GM18909 (cell line): ENCODE data around the gene CTDSP1.

ENCODE experiments used
- ATAC-seq: cut with Tn5 transposase; IDR thresholded peaks from one replicate; pipeline ENCODE4 v1.9.1; 2021; ENCODE audit warnings: mild to moderate bottlenecking; ENCODE audit not compliant: unreplicated experiment, poor library complexity

CTDSP1 gene, protein sequence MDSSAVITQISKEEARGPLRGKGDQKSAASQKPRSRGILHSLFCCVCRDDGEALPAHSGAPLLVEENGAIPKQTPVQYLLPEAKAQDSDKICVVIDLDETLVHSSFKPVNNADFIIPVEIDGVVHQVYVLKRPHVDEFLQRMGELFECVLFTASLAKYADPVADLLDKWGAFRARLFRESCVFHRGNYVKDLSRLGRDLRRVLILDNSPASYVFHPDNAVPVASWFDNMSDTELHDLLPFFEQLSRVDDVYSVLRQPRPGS

DNA sequence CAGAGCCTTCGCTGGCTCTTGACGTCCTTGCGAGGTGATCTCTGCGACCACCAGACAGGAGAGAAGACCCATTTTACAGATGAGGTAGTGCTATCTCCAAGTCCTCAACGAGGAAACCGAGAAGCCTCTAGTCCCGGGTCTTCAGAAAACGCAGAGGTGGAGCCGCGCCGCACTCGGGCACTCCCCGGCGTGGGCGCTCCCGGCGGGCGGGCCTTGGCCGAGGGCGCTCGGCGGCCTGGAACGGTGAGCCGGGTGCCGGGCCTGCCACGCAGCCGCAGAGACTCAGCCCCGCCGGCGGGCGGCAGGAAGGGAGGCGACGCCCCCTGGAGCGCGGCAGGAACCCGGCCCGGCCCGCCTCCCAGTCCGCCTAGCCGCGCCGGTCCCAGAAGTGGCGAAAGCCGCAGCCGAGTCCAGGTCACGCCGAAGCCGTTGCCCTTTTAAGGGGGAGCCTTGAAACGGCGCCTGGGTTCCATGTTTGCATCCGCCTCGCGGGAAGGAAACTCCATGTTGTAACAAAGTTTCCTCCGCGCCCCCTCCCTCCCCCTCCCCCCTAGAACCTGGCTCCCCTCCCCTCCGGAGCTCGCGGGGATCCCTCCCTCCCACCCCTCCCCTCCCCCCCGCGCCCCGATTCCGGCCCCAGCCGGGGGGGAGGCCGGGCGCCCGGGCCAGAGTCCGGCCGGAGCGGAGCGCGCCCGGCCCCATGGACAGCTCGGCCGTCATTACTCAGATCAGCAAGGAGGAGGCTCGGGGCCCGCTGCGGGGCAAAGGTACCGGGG is at the start of gene CTDSP1:
Gene CTDSP1 (plus strand): TSS at position 478 of the 776 bp plus-strand sequence. CDS start 223 bp downstream, at position 701.
- peak; percentile 40 for ATAC-seq

GRCh38 chr2:218354045-218354444 is 45.6 kb upstream of the CTDSP1 start:
- ATAC-seq: no peak

- ATAC-seq: no peak
These were observed 44.7 kb upstream of the CTDSP1 start for GRCh38 chr2:218354850-218355443.

DNA sequence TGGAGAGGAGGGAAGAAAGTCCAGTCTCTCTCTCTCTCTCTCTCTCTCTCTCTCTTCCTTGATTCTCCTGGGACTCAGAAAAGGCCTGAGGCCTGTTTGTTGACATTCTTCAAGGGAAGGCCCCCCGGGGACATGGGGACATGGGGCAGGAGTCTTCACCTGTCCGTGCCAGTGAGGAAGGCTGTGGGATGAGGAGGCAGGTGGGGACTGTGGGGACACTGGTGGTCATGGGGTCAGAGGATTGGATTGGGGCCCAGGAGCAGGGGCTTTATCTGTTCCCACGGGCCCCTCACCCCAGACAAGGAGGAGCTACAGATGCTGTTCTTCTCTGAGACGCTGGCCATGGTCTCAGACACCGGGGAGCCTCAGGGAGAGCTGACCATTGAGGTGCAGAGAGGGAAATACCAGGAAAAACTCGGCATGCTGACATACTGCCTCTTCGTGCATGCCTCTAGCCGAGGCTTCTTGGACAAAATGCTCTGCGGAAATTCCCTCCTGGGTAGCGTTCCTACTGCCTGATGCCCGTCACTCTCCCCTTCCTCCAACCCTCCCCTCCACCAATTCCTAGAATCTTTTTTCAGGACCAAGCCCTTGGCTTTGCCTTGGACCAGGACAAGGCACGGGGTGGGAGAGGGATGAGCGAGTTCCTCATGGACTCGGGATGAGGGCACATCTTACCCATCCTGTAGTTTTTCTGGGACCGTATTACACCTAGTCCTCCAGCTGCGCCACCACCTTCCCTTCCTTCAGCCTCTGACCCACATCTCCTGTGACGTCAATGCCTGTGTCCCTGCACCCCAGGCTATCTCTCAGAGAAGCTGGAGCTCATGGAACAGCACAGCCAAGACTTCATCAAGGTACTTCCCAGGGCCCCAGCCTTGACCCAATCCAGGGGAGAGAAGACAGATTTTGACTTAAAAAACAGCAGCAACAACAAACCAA is 42.2 kb upstream of the CTDSP1 start:
- ATAC-seq: no peak

GRCh38 chr2:218360453-218360852 is 39.2 kb upstream of the CTDSP1 start:
- no peak for ATAC-seq

DNA sequence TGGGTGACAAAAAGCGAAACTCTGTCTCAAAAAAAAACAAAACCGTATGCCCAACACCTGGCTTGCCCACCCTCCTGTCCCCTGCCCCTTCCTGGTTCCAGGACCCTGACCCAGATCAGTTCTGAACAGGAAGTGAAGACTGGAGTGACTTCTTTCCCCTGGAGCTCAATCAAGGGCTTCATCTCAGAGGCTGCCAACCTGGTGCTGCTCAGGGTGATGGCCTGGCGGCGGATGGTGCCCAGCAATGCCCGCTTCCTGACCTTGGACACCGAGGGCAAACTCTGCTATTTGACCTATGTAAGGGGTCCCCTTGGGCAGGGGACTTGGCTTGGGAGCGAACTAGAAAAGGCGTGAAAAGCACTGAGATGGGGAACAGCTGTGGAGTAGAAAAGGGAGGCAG is 37.1 kb upstream of the CTDSP1 start:
- ATAC-seq: no peak

DNA sequence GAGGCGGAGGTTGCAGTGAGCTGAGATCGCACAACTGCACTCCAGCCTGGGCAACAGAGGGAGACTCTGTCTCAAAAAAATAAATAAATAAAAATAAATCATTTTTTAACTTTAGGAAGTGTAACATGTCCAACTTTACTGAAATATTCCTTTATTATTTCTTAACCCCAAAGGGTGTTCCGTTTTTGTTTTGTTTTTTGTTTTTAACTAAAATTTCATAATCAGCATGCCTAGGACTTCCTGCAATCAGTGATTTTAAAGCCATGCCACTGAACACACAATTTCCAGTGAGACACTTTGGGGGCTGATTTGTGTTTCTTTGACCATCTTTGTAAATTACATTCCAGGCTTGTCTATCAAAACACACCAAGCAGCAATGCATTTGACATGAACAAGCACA is 35.9 kb upstream of the CTDSP1 start:
- no peak for ATAC-seq

- ATAC-seq: no peak
These were observed 35.5 kb upstream of the CTDSP1 start for GRCh38 chr2:218364196-218364595.

GRCh38 chr2:218366621-218367414 is 32.9 kb upstream of the CTDSP1 start:
- no peak for ATAC-seq

DNA sequence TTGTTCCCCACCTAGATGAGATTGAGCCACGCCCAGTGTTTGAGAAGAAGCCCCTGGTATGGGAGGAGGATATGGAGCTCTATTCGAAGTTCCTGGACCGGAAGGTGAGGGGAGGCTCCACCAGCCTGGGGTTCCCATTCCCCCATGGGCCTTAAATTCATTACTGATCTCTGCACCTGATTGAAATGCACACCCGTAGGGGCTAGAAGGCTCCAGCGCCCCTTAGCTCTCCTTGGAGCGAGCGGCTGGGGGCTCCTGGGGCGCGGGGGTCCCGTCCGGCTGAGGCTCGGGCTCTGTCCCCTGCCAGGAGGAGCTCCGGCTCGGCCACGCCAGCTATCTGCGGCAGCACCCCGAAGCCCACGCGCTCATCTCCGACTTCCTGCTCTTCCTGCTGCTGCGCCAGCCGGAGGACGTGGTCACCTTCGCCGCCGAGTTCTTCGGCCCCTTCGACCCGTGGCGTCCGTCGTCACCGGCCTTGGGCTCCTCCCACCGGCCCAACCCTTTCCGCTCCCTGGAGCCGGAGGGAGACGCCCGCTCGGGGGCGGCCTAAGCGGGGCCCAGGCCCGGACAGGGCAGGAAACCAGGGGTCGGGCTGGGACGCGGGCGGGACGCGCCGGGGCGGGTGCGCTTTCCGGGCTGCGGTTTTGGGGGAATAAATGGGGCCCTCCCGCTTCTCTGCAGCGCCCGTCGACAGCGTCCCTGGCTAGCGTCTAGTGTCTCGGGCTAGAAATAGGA is 32.1 kb upstream of the CTDSP1 start:
- ATAC-seq: peak; percentile 90

DNA sequence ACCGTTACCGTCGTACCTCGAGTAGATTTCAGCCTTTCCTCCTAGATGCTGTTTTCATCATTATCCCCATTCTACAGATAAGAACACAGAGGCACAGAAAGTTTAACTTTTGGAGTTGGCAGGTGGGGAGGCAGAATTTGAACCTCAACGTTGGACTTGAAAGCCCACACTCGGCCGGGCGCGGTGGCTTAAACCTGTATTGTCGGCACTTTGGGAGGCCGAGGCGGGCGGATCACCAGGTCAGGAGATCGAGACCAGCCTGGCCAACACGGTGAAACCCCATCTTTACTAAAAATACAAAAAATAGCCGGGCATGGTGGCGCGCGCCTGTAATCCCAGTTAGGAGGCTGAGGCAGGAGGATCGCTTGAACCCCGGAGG is 31.5 kb upstream of the CTDSP1 start:
- ATAC-seq: no peak

DNA sequence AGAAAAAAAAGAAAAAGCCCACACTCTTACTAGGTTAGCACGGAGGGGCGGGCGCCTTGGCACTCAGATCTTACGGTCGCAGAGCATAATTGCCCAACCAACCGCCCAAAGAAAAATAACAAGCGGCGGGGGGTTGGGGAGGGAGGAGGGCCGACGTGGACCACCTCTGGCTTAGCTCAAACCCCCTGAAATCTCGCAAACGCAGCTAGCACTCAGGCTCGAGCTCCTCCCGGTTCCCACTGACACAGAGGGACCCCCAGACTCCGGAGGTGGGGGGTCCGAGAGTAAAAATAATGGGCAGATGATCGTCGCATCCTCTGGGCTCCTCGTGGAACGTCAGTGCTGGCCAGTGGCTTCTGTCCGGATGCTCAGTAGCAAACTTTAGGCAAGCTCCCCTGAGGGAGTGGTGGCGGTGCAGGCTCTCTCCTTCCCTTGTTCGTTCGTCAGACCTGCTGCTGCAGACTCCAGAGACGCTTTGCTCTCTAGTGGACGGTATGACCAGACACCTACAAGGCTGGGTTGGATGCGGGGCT is 31.0 kb upstream of the CTDSP1 start:
- ATAC-seq: no peak

GRCh38 chr2:218369330-218369729 is 30.3 kb upstream of the CTDSP1 start:
- ATAC-seq: no peak

- ATAC-seq: no peak
These were observed 29.1 kb upstream of the CTDSP1 start for GRCh38 chr2:218370410-218371063.

GRCh38 chr2:218371983-218372350 is 27.7 kb upstream of the CTDSP1 start:
- ATAC-seq: no peak

DNA sequence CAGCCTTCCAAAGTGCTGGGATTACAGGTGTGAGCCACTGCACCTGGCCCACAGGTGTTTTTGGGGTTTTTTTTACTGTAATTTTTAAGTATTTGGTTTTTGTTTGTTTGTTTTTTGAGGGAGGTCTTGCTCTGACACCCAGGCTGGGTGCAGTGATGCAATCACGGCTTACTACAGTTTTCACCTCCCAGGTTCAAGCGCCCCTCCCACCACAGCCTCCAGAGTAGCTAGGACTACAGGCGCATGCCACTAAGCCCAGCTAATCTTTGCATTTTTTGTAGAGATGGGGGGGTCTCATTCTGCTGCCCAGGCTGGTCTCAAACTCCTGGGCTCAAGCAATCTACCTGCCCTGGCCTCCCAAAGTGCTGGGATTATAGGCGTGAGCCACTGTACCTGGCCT is 24.9 kb upstream of the CTDSP1 start:
- ATAC-seq: no peak

GRCh38 chr2:218375212-218375611 is 24.5 kb upstream of the CTDSP1 start:
- ATAC-seq: no peak

DNA sequence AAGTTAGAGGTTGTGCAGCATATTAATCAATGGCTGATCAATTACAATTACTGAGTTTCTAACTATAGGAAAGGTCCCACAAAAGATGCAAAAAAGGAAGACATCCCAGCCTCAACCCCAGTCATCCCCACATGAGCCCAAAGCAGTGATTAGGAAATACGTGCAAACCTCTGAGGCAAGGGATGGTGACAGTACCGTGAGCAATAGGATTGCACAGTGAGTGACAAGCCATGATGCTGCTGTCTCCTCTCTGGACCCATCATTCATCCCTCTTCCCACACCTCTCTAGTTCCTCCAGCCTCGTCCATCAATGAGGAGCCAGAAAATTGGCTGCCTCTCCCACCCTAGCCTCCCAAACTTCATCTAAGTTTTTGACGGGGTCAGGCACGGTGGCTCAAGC is 21.6 kb upstream of the CTDSP1 start:
- no peak for ATAC-seq
